Activated CD4-positive, CD25-positive, alpha-beta regulatory T cell treated with anti-CD3 and anti-CD28 coated beads, Interleukin-2, amount 50 U/mL, for 24 hours (primary cell): ENCODE data around the gene A4GALT.
"Not testable (repeated sequence)": the region's sequence is repeated elsewhere in the genome, so short reads cannot be mapped to it uniquely, and the experiment has no call there.

Source experiments
- ATAC-seq, 2 donors: fragments of 150-1000 bp; cut with Tn5 transposase; one replicate each; pipeline ENCODE4 v1.10.0; 2021; ENCODE audit warnings: mild to moderate bottlenecking in 1 of 2, moderate library complexity in 1 of 2

The A4GALT gene

GRCh38 chr22:42720263-42721044, at the start of gene A4GALT:
Gene A4GALT (minus strand): TSS chr22:42720870. CDS start chr22:42693951, 26,919 bp downstream.
- ATAC-seq = peak in 1 of 2 donors; percentile 30

DNA sequence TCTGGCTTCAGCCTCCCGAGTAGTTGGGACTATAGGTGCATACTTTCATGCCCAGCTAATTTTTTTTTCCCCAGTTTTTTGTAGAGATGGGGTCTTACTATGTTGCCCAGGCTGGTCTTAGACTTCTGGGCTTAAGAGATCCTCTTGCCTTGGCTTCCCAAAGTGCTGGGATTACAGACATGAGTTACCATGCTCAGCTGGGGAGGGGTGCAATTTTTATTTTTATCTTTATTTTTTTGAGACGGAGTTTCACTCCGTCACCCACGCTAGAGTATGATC, 49.7 kb upstream of the A4GALT start:
- ATAC-seq = no peak

GRCh38 chr22:42769574-42770447, 49.1 kb upstream of the A4GALT start:
- ATAC-seq = peak; percentile 36 to 42

GRCh38 chr22:42769238-42769573, 48.5 kb upstream of the A4GALT start:
- ATAC-seq = no peak

DNA sequence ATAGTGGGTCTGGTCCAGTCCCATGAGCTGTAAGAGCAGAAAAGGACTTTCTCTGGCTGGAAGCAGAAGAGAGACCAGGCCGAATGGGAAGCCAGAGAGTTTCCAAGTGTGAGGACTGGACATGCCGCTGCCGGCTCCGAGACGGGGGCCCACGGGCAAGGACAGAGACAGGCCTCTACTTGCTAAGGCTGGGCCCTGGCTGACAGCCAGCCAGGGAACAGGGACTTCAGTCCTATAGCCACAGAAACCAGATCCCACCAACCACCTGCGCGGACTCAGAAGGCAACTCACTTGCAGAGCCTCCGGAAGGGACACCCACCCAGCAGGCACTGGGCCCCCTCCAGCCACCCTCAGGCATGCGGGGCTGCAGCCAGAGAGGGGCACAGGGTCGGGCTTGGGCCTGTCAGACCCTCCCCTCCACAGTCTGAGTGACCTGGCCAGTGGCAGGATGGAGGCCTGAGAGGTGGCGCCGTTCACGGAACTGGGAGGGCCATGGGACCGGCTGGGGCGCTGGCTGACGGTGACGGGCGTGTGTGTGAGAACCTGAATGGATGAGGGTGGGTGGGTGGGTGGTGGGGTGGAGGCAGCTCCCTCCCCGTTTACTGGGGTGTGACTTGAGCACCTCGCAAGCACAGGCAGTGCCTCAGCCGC, 47.8 kb upstream of the A4GALT start:
- no peak for ATAC-seq

DNA sequence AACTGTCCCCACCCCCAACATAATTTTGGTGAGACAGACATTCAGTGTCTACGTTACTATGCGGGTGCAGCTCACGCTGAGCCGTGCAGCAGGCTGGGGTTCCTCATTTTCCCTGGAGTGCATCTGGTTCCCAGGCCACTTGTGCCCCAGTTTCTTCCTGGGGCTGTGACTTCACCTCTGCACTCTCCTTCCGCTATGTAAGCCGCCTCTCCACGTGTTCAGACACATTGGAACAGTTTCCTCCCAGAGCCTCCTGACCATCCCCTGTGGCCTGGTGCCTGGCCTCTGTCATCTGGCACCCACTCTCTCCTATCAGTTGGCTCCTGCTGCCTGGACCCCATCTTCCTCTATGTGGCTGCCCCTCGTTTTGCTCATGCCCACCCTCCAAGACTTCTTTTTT, 46.2 kb upstream of the A4GALT start:
- ATAC-seq = no peak

GRCh38 chr22:42764895-42765363, 44.3 kb upstream of the A4GALT start:
- no peak for ATAC-seq

GRCh38 chr22:42763965-42764480, 43.4 kb upstream of the A4GALT start:
- ATAC-seq = no peak

- ATAC-seq = no peak
Observed at GRCh38 chr22:42760806-42761565, 40.3 kb upstream of the A4GALT start.

- no peak for ATAC-seq
Observed at GRCh38 chr22:42758931-42759629, 38.4 kb upstream of the A4GALT start.

- ATAC-seq = peak in 1 of 2 donors; percentile 55
Observed at GRCh38 chr22:42755553-42755952, 34.9 kb upstream of the A4GALT start.

DNA sequence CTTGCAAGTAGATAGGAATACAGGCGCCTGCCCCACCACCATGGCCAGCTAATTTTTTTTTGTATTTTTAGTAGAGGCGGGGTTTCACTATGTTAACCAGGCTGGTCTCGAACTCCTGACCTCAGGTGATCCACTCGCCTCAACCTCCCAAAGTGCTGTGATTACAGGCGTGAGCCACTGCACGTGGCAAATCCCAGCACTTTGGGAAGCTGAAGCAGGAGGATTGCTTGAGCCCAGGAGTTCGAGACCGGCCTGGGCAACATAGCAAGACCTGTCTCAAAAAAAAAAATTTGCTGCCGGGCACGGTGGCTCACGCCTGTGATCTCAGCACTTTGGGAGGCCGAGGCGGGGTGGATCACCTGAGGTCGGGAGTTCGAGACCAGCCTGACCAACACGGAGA, 34.5 kb upstream of the A4GALT start:
- not testable (repeated sequence) for ATAC-seq

- no peak for ATAC-seq
Observed at GRCh38 chr22:42754658-42755057, 34.0 kb upstream of the A4GALT start.

DNA sequence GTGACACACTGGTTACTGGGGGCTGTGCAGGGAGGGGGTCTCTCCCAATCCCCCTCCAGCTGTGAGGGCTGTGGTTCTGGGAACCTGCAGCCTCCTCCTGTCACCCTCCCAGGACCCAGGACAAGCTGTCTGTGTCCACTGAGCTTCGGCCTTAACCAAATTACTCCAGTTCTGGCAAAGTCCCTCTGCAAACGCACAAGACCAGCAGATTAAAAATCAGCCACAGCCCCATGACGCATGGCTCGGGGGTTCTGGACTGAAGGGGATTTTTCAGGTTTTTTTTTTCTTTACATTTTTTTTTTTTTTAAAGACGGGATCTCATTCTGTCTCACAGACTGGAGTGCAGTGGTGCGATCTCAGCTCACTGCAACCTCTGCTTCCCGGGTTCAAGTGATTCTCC, 32.2 kb upstream of the A4GALT start:
- no peak for ATAC-seq

GRCh38 chr22:42752230-42752746, 31.6 kb upstream of the A4GALT start:
- ATAC-seq = no peak

DNA sequence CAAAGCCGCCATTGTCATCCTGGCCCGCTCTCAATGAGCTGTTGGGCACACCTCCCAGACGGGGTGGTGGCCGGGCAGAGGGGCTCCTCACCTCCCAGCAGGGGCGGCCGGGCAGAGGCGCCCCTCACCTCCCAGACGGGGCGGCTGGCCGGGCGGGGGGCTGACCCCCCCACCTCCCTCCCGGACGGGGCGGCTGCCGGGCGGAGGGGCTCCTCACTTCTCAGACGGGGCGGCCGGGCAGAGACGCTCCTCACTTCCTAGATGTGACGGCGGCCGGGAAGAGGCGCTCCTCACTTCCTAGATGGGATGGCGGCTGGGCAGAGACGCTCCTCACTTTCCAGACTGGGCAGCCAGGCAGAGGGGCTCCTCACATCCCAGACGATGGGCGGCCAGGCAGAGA, 29.8 kb upstream of the A4GALT start:
- not testable (repeated sequence) for ATAC-seq

DNA sequence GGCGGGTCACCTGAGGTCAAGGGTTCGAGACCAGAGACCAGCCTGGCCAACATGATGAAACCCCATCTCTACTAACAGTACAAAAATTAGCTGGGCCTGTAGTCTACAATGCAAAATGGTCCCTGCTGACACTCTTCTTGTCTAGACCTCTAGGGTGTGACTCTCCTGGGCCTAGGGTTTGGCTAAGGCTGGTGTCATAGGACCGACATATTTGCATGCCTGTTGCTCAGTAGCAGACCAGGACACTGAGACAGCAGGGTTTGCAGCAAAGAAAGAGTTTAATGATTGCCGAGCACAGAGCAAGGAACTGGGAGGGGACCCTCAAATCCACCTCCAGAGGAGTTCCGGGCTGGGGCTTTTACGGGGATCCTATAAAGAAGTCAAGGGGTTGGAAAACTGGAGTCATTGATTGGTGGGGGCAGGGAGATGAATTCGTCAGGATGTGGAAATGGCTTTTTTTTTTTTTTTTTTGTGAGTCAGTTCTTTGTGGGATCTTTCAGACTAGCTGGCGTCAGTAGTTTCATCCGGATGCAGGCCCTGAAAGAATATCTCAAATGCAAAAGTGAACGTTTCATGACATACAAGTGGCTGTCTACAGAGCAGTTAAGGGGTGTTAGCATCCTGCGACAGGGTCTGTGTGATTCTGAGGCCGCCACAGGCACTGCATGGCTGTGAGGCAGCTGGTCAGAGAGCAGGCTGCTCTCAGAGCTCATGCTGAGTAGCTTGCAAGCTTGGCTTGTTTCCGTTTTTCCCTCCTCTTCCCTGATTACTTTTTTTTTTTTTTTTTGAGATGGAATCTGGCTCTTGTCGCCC, 27.2 kb upstream of the A4GALT start:
- no peak for ATAC-seq

DNA sequence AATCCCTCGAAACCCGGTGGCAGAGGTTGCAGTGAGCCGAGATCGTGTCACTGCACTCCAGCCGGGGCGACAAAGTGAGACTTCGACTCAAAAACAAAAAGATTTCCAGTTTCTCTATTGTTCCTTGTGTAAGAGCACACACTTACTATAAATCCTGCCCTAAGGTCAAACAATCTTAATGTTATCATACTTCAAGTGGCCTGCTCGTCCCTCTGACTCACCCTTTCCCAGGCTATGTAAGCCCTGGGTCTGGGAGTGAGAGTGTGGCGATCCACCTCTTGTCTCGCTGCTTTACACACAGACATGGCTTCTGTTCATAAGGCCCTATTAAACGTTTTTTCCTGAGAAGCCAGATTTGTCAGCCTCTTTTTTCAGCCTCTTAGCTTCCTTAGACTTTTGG, 24.4 kb upstream of the A4GALT start:
- ATAC-seq = no peak

- ATAC-seq = no peak
Observed at GRCh38 chr22:42743501-42743991, 22.9 kb upstream of the A4GALT start.

GRCh38 chr22:42742940-42743339, 22.3 kb upstream of the A4GALT start:
- ATAC-seq = no peak

GRCh38 chr22:42740320-42740719, 19.6 kb upstream of the A4GALT start:
- not testable (repeated sequence) for ATAC-seq
